HepG2 (cell line): ENCODE measurements around the gene SNX6. TPM values are rescaled to one million over a fixed set of nuclear protein-coding genes. Genes with fewer than 3 reads are reported as not detected.

Experiments
- ELK4 ChIP-seq: sonication (generic); formaldehyde crosslinking; IDR thresholded peaks from 2 replicates; pipeline ENCODE4 v1.9.0; 2021; ENCODE audit warnings: missing genetic modification reagents, borderline replicate concordance
- ETV5 ChIP-seq: IDR thresholded peaks from 2 replicates; pipeline ENCODE4 v1.6.1; 2018; ENCODE audit warnings: missing biosample characterization, missing genetic modification reagents, inconsistent platforms, borderline replicate concordance
- FOXC1 ChIP-seq: sonication (generic); formaldehyde crosslinking; IDR thresholded peaks from 2 replicates; pipeline ENCODE4 v1.8.0; 2022; ENCODE audit warnings: mild to moderate bottlenecking, missing genetic modification reagents, borderline replicate concordance
- SIN3A ChIP-seq: IDR thresholded peaks from 2 replicates; pipeline ENCODE4 v1.6.1; 2011; ENCODE audit warnings: low read depth, mild to moderate bottlenecking, control low read depth, low read length, borderline replicate concordance
- SKI ChIP-seq: fragments of 450-650 bp; IDR thresholded peaks from one replicate; pipeline ENCODE4 v1.6.1; 2018; ENCODE audit warnings: mild to moderate bottlenecking; ENCODE audit not compliant: partially characterized antibody
- SOX13 ChIP-seq, 3 experiments: fragments of 450-650 bp in 1 of 3; sonication (generic) in 1 of 3; formaldehyde crosslinking in 1 of 3; IDR thresholded peaks in 2 of 3; conservative IDR thresholded peaks in 1 of 3; 2 replicates each; pipeline versions ENCODE4 v1.5.0 to v1.6.1; 2016 to 2020; ENCODE audit warnings: antibody characterized with exemption in 1 of 3, mild to moderate bottlenecking in 1 of 3, missing compliant biosample characterization in 1 of 3, missing genetic modification reagents in 1 of 3, moderate library complexity in 1 of 3
- SRSF4 ChIP-seq: fragments of 200-400 bp; formaldehyde crosslinking; IDR thresholded peaks from one replicate; pipeline ENCODE4 v1.6.1; 2018; ENCODE audit warnings: mild to moderate bottlenecking, low read depth, low read length, moderate library complexity; ENCODE audit not compliant: poor library complexity, severe bottlenecking
- SUZ12 ChIP-seq: fragments of 150-350 bp; IDR thresholded peaks from 2 replicates; pipeline ENCODE4 v1.6.1; 2014; ENCODE audit warnings: low read depth, low read length
- TEAD3 ChIP-seq: optimal IDR thresholded peaks from 2 replicates; pipeline ENCODE3; 2016; ENCODE audit warnings: borderline replicate concordance
- TEF ChIP-seq: sonication (generic); formaldehyde crosslinking; IDR thresholded peaks from 2 replicates; pipeline ENCODE4 v1.5.0; 2020; ENCODE audit warnings: missing genetic modification reagents
- ZFP1 ChIP-seq: IDR thresholded peaks from 2 replicates; pipeline ENCODE4 v1.6.1; 2016
- ZNF160 ChIP-seq: sonication (generic); formaldehyde crosslinking; IDR thresholded peaks from 2 replicates; pipeline ENCODE4 v1.8.0; 2022; ENCODE audit warnings: mild to moderate bottlenecking, inconsistent platforms, missing genetic modification reagents
- ZNF567 ChIP-seq: sonication (generic); formaldehyde crosslinking; IDR thresholded peaks from 2 replicates; pipeline ENCODE4 v1.8.1; 2023; ENCODE audit warnings: mild to moderate bottlenecking, missing genetic modification reagents, borderline replicate concordance
- ZNF737 ChIP-seq: sonication (generic); formaldehyde crosslinking; IDR thresholded peaks from 2 replicates; pipeline ENCODE4 v1.5.0; 2020; ENCODE audit warnings: missing genetic modification reagents, mild to moderate bottlenecking, borderline replicate concordance
- polyA plus RNA-seq, 8 experiments: library from polyadenylated mRNA; depleted of rRNA in 3 of 8; stranded (reverse) in 7 of 8; unstranded in 1 of 8; fragments of >200 nt; fragmentation: Illumina TruSeq in 4 of 8; extraction: Trizol in 4 of 8; gene quantifications; 2 replicates each; pipeline versions ENCODE4 v1.2.1 to v1.2.3, GENCODE V29; 2011 to 2016; ENCODE audit warnings: low read depth in 4 of 8, missing spikeins in 1 of 8, mixed read lengths in 1 of 8; ENCODE audit not compliant: insufficient read depth in 1 of 8
- total RNA-seq, 5 experiments: library from RNA; depleted of rRNA; stranded (reverse); fragments of >200 nt; fragmentation: Illumina TruSeq; extraction: Trizol; gene quantifications; 2 replicates each; pipeline ENCODE4 v1.2.3, GENCODE V29; 2016; ENCODE audit warnings: low read depth in 1 of 5
- TF ChIP-seq, protein P1 (sequence below): sonication (generic); formaldehyde crosslinking; IDR thresholded peaks from 2 replicates; pipeline ENCODE4 v1.8.1; 2023; ENCODE audit warnings: missing genetic modification reagents, inconsistent platforms, borderline replicate concordance
- TF ChIP-seq, protein P2 (sequence below): sonication (generic); formaldehyde crosslinking; IDR thresholded peaks from 2 replicates; pipeline ENCODE4 v1.4.0; 2020; ENCODE audit warnings: mild to moderate bottlenecking, missing genetic modification reagents
- TF ChIP-seq, protein P3 (sequence below): IDR thresholded peaks from 2 replicates; pipeline ENCODE4 v1.6.1; 2012; ENCODE audit warnings: low read depth, low read length, improper control_type of control experiment

The SNX6 gene
- total and polyA plus RNA-seq, 2 of the 13 experiments (the other 11 are each of a cell fraction or from before 2014, with no cell fraction given) = 92.3 to 169 TPM

GRCh38 chr14:34539407-34540180 lies 90.4 kb downstream of the SNX6 start, which contains the start of gene EAPP (continued):
- TF ChIP-seq TEAD3 (peak; percentile 91), SRSF4 (no peak), ZNF160 (CRISPR knock-in tag) (peak; percentile 96), SUZ12 (no peak), ZNF567 (no peak; the same call in none of the 2 replicates), SKI (peak; percentile 90), FOXC1 (peak; percentile 100), TEF (peak; percentile 65; the same call in 1 of the 2 replicates), ELK4 (peak; percentile 45; the same call in 1 of the 2 replicates), ZFP1 (CRISPR knock-in tag) (peak; percentile 90; the same call in 1 of the 2 replicates), ZNF737 (peak; percentile 99), SOX13 (IDR thresholded peaks at IDR 0.05) (peak; percentile 80), SOX13 (CRISPR knock-in tag; conservative IDR thresholded peaks at IDR 0.05 in 1 of 2, IDR thresholded peaks at IDR 0.05 in 1 of 2) (peak; percentile 78 to 84; a peak in 3 of 4 replicates), SIN3A (peak; percentile 99), ETV5 (CRISPR knock-in tag) (peak; percentile 96)
- TF ChIP-seq, protein P1, sequence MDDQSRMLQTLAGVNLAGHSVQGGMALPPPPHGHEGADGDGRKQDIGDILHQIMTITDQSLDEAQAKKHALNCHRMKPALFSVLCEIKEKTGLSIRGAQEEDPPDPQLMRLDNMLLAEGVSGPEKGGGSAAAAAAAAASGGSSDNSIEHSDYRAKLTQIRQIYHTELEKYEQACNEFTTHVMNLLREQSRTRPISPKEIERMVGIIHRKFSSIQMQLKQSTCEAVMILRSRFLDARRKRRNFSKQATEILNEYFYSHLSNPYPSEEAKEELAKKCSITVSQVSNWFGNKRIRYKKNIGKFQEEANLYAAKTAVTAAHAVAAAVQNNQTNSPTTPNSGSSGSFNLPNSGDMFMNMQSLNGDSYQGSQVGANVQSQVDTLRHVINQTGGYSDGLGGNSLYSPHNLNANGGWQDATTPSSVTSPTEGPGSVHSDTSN (CRISPR knock-in tag) = peak; percentile 12; the same call in 1 of the 2 replicates
- TF ChIP-seq, protein P2, sequence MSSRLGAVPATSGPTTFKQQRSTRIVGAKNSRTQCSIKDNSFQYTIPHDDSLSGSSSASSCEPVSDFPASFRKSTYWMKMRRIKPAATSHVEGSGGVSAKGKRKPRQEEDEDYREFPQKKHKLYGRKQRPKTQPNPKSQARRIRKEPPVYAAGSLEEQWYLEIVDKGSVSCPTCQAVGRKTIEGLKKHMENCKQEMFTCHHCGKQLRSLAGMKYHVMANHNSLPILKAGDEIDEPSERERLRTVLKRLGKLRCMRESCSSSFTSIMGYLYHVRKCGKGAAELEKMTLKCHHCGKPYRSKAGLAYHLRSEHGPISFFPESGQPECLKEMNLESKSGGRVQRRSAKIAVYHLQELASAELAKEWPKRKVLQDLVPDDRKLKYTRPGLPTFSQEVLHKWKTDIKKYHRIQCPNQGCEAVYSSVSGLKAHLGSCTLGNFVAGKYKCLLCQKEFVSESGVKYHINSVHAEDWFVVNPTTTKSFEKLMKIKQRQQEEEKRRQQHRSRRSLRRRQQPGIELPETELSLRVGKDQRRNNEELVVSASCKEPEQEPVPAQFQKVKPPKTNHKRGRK (CRISPR knock-in tag) = peak; percentile 67; the same call in 1 of the 2 replicates
- TF ChIP-seq, protein P3, sequence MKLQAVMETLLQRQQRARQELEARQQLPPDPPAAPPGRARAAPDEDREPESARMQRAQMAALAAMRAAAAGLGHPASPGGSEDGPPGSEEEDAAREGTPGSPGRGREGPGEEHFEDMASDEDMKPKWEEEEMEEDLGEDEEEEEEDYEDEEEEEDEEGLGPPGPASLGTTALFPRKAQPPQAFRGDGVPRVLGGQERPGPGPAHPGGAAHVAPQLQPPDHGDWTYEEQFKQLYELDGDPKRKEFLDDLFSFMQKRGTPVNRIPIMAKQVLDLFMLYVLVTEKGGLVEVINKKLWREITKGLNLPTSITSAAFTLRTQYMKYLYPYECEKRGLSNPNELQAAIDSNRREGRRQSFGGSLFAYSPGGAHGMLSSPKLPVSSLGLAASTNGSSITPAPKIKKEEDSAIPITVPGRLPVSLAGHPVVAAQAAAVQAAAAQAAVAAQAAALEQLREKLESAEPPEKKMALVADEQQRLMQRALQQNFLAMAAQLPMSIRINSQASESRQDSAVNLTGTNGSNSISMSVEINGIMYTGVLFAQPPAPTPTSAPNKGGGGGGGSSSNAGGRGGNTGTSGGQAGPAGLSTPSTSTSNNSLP = peak; percentile 77; the same call in 1 of the 2 replicates
